Activated T-cell treated with anti-CD3 and anti-CD28 coated beads, Interleukin-2, amount 50 U/mL, for 48 hours (primary cell): ENCODE results near the gene DNTT.

Source experiments
- DNase-seq, 2 experiments: peaks; one replicate each; pipeline ENCODE4 v3.0.0-alpha.2; 2020

DNTT gene

DNA sequence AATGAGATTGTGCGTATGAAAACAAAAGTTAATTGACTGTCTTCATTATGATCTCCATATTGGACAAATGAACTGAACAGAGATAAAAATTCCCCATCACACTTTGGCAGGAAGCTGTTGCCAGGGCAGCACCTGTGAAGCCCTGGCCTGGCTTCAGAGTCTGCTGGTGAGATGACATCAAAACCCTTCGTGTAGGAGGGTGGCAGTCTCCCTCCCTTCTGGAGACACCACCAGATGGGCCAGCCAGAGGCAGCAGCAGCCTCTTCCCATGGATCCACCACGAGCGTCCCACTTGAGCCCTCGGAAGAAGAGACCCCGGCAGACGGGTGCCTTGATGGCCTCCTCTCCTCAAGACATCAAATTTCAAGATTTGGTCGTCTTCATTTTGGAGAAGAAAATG lies at the start of gene DNTT:
TSS of gene DNTT (plus strand) at position 205 of the 400 bp plus-strand sequence. CDS start at position 269, 64 bp downstream.
- no peak for DNase-seq

DNA sequence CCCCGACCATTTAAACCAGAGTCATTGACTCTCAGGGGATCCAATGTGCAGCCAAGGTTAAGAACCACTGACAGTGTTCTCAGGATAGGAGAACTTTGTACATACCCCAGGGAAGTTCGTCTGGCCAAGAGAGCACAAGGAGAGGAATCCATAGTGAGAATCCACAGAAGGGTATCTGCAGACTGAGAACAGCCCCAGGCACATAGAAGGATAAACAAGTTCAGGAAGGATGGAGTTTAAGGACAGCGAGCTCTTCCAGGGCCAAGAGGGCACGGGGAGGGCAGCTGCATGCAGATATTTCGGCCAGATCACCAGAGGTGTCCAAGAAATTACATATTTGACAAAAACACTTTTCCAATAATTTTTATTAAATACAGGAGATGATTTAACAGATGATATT lies 49.3 kb upstream of the DNTT start:
- DNase-seq = no peak

DNA sequence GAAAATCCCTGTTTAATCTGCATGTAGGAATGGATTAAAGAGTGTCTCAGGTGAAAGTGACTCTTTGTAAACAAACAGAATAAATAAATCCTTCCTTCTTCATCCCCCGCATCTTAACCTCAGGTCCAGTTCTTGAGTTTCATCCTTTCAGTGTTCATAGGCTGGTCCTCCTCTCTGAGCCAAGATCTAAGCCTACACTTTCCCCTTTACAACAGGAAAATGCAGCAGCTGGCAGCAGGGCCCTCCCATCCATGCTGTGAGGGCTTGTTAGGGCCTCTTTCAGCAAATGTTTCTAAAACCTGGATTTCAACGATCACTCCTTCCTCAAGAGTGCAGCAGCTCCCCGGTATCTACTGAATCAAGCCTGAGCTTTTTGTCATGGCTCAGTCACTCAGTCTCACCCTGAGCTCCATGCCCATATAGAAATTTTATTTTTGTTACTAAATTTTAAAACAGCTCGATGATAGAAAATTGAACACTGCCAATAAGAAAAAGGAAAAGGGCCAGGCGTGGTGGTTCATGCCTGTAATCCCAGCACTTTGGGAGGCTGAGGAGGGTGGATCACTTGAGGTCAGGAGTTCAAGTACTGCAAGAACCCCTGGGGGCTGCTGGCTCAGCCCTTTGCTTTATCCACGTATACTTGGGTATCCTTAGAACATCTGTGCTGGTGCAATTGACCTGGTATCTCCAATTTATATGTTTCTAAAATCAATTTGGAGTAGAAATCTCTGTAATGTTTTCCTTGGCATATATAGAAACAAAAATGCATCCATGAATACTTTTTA lies 48.5 kb upstream of the DNTT start:
- no peak for DNase-seq

DNA sequence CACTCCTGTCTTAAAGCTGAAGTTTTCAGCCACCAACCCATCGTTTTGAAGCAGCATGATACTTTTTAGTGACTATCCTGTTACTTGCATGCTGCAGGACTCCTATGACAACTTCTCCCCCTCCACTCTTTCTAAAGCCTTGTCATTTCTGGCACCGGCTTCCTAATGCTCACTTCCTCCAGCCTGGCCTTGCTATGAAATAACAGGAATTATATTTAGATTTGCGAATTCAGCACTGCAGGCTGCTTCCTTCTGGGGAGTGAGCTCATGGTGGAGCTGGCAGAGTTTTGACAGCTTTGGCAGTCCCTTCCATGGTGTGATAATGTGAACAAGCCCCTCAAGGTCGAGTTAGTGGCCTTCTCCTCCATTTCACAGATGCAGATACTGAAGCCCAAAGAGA lies 46.3 kb upstream of the DNTT start:
- no peak for DNase-seq

DNA sequence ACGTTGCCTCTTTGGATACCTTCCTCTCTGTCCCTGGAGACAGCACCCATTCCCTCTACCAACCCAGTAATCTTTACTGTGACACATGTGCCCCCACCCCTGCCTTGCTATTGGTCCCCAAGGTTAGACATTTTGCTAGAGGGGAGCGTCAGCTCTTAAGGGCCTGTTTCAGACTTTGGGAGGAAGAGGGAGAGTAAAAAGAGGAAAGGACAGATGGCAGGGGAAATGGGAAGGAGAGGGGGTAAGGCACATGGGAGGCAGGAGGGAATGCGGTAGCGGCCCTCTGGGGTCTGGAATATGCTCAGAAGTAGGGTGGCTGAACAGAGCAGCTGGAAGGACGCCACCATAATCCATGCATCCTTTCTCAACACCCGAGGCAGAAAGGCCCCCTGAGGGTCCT lies 45.1 kb upstream of the DNTT start:
- DNase-seq = no peak

DNA sequence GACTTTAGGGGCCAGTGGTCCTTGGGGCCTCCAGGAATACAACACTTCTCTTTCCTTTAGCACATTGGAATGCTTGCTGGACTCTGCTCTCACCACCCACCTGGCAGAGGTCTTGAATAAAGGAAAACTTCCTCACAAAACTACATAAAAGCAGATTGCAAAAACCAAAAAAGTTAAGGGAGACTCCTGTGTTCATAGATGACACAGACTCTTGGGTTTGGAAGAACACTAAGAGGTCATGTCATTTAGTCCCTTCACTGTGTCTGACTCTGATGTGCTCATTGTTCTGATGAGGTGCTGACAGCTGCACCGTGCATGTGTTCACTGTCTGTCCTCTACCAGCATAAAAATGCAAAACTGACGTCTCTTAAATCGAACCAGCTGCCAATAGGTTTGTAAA lies 44.2 kb upstream of the DNTT start:
- no peak for DNase-seq

DNA sequence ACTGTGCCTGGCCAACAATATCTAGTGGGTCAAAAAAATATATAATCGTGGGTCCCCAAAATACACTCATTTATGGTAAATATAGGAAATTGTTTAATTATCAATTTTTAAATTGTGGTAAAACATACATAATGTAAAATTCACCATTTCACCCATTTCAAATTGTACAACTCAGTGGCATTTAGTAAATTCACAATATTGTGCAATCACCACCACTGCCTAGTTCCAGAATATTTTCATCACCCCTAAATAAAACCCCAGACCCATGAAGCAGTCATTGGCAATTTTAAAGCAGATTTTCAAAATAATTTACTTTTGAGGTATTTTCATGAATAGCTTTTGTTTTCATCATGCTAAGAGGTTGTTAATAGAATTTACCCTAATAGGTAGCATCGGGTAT lies 43.1 kb upstream of the DNTT start:
- DNase-seq = no peak

DNA sequence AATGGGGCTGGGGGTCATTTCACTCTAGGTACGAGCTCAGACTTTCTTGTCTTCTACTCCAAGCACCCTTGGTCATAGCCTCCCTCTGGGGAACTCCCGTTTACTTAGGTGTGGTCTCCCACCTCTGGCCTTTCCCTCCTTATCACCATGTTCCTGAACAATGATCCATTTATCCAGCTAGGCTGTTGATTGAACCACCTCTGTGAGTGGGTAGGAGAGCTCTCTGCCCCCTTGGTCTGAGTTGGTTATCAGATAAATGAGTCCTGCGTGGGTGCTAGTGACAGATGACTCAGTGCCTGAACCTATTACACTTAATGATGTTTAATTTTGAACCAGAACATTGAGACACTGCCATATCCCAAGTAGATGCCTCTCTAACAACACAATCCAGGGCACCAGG lies 42.3 kb upstream of the DNTT start:
- no peak for DNase-seq

DNA sequence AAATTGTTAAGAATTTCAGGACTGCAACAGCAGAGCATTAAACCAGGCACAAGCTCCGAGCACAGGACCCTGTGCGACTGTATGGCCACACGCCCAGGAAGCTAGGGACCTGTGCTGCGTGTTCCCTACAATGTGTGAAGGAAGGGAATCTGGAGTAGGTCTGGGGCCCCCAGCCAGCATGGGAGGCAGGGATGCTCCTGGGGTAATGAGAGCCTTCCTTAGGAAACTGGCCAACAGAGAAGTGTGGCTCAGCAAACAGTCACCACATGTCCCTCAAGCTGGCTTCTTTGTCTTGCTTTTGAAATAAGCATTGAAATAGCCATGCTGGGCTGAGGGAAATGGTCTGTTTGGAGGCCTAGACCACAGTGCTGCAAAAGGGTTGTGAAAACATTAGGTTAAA lies 41.1 kb upstream of the DNTT start:
- no peak for DNase-seq

DNA sequence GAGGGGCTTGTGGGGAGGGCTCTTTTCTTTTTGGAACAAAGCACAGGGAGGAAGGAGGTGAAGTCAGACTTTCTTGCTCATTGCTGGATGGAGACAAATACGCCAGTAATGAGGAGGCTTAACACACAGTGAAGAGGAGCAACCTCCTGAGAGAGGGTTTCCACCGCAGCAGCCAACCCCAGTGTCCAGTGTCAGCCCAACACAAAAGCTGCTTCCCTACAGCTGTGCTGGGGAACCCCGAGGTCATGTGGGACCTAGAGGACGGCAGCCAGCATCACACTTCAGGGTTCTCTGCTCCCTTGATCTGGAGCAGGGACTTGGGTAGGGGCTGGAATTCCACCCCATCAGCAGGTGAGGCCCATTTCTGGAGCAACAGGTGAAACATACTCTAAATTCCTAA lies 40.6 kb upstream of the DNTT start:
- no peak for DNase-seq

DNA sequence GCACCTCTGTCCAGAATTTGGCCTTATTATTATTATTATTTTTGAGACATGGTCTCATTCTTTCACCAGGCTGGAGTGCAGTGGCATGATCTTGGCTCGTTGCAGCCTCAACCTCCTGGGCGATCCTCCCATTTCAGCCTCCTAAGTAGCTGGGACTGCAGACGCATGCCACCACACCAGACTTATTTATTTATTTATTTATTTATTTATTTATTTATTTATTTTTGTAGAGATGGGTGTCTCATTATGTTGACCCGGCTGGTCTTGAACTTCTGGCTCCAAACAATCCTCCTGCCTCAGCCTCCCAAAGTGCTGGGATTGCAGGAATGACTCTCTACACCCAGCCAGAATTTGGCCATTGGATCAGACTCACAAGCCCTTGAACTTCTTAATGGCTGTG lies 39.3 kb upstream of the DNTT start:
- no peak for DNase-seq

DNA sequence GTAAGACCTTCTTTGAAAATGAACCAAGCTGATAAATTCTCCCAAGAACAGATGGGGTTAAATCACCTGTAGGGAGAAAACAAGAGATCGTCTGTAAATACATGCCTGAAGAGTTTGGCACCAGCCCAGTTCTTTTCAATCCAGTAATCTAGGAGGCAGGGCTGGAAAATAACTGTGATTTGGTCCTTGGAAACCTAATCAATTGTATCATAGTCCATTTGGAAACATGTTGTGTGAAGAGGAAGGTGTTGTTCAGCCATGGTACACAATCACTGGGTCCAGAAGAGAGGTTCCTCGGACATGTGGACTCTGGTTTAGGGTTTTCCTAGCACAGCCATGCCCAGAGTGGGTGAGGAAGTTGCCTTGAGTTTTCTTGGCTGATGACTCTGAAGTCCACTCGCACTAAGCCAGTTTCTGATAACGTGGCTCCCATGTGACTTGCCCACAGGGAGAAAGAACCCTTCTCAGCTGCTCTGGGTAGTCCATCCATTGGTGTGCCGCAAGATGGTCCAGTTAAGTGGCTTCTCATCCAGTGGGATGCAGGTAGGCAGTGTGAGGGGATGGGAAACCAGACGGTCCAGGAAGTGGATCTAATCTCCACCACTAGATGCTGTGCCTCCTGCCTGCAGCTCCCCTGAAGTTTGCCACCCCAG lies 38.0 kb upstream of the DNTT start:
- no peak for DNase-seq

DNA sequence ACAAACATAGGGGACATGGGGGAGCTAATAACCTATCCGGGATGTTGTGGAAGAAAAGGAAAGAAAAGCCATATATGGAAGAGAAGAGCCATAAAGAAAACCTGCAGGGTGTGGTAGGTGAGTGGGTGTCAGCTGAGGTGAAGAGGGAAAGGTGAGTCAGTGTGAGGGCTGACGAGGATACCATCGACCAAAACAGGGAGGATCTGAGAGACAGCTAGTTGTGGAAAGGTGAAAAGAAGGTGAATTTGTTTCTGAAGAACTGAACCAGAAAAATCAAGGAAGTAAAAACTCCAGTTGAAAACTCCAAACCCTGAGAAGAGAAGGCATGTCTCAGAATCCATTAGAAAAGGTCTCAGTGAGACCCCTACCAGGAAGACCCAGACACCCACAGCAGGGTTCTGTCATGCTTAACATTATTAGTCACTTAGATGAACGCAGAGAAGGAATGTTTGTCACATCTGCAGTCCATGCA lies 37.0 kb upstream of the DNTT start:
- no peak for DNase-seq

DNA sequence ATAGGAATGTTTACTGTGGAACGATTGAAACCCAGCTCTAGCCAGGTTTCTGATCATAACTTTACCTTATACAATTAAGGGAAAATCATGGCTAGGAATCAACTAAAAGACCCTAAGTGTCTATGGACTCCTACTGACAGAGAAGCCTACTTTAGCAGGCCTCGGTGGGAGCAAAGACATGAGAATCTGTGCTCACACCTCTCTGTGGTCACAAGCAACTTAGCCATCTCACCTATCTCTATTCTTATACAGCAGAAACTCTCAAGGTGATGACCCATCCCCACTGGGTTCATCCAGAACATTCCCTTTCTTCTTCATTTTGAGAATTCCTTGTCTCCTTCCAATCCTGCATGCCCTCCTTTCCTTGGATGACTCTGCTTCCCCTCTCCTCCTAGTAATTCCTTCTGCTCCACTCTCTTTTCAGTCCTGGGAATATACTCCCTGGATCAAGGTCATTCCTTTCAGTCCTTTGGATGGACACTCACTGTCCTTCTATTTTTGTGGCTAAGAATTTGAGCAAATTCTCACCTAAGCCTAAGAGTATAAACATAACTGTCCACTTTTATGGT lies 35.8 kb upstream of the DNTT start:
- no peak for DNase-seq

DNA sequence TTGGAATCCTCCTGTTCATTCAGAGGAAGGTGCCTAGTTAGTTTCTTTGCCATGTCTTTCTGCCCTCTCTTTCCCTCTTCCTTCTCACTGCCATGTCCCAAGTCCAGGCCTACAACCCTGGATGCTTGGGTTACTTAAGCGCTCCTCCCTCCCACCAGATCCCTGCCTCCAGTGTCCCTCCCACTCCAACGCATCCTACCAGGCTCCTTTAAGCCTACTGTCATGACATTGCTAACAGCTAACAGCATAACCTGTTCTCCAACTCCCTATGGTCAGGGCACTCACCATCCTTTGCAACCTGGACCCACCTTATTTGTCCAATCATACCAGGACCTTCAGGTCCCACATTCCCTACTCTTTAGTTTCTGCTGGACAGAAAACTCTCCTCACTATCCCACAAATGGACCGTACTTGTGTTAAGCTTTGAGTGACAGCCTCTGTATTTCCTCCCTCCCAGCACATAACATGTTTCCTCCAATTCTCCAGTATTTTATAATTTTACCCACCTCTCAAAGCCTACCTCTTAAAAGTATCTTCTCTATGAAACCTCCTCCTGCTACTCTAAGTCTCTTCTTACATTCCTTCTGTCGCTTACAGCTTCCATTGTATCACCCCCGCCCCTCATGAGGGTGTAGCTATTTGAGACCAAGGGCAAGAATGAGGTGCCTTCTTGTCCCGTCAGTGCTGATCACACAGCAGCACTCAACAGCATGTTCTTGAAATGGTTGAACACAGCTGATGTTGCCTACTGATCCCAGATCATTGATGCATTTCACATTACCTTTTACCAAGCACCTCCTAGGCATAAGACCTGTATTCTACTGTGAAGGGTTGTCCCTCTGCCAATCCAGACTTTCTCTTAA lies 34.6 kb upstream of the DNTT start:
- no peak for DNase-seq

DNA sequence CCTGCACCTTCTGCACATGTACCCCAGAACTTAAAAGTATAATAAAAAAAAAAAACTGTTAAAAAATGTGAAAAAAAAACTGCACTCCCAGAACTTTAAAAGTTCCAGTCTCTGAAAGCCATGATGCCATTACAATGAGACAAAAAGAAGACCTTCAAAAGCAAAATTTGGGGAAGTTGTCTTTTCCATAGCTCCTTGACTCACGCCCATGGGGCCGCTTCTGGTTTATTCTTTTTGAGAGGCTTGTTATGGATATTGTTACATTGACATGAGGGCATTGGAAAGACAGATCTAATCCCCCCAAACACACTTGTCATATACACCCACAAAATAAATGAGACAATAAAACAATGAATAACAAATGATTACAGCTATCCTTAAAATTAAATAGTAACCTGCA lies 33.7 kb upstream of the DNTT start:
- DNase-seq = no peak

DNA sequence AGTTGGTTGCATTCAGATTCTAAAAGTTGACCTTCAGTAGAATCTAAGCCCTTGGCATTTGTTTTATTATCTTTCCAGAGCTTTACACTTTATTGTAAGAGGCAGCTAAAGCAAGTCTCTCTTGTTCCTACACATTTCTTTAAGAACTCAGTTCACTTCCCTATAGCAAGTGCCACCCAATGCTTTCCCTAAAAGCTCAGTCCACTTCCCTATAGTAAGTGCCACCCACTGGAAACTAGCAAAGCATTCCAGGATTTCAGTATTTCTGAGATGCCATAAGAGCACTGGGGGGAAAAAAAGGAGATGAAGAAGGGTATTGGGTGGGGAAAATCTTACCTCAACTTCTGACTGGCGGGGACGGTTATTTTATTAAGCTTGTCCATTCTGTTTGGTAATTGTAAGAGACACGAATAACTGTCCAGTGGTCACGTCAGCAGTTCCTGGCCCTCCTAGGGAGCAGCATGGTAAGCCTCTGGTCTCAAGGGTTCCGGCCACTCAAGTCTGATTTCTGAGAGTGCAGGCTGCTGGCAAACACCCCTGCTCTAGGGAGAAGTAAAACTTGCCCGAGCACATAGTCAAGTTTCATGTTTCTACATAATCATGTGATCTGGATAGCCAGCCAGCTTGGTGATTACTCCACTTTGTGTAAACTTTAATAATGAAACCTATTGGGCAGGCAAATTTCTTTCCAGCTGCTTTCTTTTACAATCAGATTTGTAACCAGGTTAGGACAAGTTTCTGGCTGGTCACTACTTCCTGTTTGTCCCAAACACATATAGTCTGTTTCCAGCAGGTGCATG lies 33.0 kb upstream of the DNTT start, which contains the start of gene BLNK:
TSS of gene BLNK (minus strand) at position 554 of the 800 bp plus-strand sequence. CDS start at position 383, 171 bp downstream.
- no peak for DNase-seq

DNA sequence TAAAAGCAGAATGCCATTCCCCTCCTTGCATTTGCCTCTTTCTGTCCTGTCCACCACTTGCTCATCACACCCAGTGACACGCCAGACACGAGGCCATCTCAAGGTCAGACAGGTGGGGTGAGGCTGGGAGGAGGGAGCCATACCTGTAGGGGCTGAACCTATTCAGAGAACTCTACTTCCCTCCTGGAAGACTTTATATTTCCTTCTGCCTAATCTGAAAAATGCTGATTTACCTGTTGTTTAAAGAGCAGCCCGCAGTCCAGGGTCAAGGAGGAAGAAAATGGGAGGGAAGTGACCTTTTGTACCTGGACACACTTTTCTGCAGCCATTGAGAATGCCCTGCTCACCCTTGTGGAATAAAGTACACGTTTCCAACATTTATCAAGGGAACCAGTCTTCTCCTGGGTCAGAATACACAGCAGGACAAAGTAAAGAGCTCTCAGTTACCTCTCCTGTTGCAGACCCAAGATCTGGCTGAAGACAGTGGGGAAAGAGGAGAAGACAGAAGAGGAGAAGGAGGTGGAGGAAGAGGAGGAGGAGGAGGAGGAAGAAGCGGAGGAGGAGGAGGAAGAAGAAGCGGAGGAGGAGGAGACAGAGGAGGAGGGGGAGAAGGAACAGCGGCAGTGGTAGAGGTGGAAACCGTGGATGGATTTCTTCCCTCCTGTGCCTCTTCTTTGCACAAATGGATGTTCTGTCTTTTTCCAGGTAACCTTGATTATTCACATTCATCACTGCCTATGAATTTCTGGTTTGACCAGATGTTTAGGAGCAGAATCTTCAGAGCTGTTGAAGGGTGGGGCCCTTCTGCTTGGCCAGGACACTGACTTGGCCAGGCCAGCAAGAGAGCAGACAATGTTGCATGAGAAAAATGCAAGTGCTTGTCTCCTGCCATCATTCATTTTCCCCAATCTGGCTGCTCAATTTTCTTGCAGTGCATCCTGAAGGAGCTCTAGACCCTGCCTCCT lies 31.6 kb upstream of the DNTT start:
- DNase-seq = no peak

DNA sequence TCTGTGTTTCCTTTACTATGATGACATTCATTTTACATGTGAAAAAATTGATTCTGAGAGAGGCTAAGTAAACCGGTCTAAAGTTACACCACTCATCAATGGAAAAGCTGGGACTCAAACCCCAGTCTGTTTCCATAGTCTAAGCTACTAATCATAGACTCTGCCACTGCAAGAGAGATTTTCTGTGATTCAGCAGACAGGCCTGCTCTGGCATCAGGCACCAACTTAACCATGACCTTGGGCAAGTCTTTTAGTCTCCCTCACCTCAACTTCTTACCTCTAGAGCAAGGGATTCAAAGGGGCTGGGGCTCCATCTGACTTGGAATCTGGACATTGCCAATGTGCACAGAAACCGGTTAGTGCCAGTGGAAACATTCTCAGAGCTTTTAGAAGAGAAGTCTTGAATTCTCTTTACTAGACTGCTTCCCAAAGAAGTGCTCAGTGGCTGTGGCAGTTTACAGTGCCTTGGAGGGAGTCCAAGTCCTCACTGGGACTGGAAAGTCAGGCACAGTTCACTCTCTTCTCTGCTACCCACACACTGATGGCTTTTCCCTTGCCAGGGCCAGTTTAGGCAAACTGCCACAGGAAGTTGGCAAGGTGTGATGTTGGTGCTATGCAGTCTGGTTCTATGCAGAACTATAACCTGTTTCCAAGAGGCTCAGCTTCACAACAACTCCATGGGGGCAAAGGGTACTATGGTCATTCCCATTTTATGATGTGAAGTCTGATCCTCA lies 28.4 kb upstream of the DNTT start:
- no peak for DNase-seq

DNA sequence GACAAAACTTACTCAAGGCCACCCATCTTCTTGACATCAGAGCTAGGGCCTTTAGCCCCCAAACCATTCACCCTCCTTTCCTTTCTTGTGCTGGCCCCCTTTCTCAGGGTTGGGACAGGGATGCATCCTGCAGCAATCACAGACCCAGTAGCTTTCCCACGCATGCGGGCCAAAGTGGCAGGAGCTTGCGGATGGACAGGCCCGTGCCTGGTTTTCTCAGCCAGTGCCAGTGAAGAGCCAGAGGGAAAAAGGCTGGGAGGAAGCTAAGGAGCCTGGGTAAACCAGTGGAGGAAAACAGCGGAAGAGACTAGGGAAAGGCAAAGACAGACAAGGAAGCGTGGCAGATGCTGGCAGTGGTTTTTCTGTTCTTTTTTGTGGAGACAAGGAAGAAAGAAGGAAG lies 27.8 kb upstream of the DNTT start:
- DNase-seq = no peak
